ENCODE measurements around the gene SLC6A19.

The SLC6A19 gene

DNA sequence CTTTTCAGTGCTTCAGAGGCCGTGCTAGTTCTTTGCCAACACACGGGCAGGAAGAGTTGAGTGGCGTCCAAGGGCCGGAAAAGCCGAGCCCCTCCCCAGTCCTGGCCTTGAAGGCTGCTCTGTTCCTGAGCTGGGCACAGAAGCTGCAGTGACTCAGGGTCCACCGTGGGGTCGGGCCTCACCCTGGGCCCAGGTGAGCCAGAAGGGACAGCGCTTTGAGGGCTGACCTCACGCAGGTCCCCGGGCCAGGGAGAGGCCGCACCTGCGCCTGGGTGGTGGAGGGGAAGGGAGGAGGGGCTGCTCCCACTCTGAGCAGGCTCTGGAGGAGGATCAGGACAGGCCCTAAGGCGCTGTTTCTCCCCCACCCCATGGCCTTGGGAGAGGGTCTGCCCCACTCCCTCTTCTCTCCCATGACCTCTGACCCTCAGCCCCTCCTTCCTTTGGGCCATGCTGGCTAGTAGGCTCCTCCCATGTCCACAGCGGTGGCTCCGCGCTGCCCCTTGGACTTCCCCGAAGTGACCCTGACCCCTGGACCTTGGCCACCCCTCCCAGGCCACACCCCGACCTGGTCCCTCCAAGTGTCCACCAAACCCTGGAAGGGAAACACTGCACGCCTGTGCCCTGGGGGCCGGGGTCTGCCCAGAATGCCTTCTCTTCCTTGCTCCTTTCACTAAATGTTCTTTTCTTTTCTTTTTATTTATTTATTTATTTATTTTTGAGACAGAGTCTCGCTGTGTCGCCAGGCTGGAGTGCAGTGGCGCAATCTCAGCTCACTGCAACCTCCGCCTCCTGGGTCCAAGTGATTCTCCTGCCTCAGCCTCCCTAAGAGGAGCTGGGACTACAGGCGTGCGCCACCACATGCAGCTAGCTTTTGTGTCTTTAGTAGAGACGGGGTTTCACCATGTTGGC is 19.7 kb upstream of the SLC6A19 start:
- no peak for DNase-seq

DNA sequence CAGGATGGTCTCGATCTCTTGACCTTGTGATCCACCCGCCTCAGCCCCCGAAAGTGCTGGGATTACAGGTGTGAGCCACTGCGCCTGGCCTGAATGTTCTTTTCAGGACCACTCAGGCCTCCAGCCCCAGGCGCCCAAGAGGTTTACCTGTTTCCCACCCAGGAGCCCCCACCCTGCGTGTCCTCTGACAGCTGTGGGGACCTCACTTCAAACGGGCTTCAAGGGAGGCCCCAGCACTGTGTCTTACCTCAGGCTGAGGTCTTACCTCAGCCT is 19.1 kb upstream of the SLC6A19 start:
- no peak for DNase-seq

DNA sequence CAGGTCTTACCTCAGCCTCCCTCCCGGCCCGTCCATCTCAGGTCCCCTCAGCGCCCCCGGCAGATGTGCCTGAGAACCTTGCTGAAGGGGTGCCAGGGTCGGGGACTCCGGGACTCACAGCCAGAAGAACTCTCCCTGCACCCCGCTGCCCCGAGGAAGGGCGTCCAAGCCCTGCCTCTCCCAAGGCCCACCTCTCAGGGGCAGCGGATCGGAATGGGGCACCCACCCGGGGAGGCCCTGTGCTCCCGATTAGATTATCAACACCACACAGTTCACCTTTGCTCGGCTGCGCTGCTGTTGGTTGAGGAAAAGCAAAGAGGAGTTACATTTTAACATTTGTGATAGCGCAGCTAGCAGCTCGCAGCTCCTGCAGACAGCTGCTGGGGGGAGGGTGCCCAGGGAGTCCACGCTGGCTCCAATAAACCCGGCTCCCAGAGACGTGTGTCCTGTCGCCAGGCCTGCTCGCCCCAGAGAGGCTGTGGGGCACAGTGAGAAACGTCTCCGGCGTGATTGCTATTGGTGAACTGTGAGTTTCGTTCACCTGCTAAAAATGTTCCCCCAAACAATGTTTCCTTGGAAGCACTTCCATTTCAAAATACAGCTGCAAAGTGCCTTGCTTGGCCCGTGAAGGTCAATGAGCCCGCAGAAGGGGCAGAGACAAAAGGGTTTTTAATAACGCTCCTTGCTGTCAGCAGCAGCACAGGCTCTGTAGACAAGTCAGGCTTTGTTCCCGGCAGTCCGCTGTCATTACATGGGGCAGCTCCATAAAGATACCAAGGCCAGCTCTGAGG is 18.6 kb upstream of the SLC6A19 start:
- peak; percentile 80 for DNase-seq

DNA sequence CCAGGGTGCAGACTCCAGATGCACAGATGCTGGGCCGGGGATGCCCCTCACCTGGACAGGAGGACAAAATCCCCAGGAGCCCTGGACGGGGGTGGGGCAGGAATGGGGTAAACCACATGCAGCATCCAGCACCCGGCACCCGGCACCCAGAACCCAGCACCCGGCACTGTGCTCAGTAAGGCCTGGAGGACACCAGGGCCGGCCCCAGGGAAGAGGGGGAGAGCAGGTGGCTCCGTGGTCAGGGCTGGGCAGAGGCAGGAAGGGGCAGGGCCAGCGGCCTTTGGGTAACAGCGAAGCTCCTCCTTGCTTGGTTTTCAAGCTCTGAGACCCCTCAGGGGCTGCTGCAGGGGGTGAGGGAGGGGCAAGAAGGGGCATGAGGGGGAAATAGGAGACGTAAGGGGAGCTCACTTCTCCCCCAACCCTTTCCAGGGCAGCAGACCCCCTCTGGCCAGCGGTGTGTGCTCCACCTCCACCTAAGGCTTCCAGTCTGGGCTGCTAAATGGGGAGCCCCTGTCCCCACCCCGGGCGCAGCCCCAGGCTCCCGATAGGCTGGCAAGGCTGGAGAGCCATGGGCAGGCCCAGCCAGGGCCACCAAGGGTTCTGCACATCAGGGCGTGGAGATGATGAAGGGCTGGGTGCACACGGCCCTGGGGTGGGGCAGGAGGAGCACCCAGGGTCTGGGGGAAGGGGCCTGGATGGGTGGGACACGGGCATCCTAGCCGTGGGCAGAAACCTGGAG is 17.8 kb upstream of the SLC6A19 start:
- no peak for DNase-seq

DNA sequence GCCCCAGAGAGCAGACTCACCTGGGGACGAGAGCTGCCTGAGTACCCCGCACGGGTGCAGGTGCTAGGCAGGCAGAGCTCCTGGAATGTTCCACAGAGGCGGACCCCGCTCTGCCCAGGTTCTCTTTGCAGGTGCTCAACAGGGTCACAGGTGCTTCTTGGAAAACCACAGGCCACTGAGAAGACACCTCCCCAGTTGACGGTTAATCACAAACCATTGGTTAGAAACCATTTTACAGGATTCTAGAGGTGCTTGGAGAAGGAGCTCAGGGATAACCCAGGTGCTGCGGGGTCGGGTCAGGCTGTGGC is 17.3 kb upstream of the SLC6A19 start:
- no peak for DNase-seq

DNA sequence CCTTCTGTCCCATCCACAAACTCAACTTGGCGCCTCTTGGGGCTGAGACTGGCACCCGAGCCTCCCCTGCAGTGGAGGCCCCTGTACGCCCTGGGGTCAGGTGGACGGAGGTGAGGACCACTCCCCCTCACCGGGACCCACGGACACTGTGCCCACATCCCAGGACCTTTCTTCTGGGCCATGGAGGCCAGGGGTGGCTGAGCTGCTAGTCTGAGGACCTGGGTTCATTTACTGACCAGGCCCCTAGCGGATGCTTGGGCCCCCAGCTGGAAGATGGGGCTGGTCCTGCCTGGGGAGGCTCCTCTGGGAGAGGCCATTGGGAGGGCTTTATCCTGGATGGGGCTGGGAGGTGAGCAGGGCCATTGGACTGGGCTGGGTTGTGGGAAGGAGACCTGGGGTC is 16.9 kb upstream of the SLC6A19 start:
- DNase-seq = no peak

DNA sequence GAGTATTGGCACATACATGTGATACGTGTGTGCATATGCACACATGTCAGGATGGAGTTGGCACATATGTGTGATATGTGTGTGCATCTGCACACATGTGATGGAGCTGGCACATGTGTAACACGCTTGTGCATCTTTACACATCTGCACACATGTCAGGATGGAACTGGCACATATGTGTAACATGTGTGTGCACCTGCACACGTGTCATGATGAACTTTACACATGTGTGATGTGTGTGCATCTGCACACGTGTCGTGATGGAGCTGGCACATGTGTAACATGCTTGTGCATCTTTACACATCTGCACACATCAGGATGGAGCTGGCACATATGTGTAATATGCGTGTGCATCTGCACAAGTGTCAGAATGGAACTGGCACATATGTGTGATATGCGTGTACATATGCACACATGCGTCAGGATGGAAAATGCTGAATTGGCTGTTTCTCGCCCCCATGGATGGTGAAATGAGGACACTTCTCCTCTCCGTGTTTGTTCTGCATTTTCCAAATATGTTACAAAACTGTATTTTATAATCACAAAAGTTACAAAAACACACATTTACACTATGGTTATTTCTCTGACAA is 16.3 kb upstream of the SLC6A19 start:
- no peak for DNase-seq

DNA sequence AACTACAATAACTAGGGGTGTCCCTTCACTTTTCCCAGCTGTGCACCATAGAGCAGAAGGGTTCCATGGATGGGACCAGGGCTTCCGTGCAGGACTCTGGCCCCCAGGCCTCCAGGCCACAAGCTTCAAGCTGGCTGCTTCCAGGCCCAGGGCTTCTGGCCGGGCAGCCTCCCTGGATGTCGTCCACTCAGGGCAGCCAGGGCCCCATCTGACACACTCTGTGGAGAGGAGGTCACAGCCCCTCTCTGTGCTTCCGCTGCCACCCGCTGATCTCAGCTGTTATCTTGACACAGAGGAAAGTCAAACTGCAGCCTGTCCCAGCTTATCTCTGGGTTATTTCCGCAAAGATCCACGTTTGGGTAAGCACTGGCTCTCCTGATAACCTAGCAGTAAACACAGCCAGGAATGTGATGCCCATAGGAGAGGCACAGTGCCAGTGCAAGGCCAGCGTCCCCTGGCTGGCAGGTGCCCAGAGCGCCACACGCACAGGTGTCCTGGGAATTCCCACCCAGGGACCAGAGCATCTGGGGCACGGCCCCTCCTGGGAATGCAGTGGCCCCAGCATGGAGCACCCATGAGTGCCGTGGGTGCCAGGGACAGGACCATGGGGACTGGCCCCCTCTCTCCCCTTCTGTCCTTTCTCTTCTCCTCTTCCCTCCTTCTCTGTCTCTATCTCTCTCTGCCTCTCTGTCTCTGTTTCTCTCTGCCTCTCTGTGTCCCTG is 15.6 kb upstream of the SLC6A19 start:
- no peak for DNase-seq

DNA sequence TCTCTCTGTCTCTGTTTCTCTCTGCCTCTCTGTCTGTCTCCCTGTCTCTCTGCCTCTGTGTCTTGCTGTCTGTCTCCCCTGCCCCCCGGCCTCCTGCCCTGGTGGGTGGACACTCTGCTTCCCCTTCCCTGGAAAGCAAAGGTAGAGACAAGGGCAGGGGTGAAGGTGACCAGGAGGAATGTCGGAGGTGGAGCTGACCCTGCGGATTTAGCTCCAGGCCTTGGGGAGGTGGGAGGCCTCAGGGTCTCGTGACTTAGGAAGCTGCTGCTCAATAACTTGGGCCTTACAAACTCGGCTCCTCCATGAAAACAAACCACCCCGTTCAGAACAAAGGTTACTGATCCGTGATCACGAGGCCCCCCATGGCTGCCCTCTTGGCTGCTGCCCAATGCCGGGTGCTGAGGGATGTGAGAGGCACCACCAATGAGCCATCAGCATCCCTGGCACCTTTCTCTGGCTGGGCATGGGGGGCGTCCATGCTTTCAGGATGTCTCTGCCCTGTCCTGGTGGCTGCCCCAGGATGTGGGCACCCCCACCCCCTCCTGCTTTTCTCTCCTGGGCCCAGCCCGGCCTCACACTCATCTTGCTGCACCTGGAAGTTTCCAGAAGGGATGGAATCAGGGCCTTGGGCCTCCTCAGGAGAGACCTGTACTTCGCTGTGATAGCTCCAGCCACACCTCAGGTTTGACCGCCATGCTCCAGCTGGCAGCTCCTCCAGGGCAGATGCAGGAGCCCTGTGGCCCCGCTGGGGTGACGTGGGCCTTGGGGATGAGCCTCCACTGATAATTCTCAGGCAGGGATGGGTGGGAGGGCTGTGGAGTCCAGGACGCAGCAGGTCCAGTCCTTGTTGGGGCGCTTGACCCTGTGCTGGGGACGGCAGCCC is 14.8 kb upstream of the SLC6A19 start:
- DNase-seq = no peak

DNA sequence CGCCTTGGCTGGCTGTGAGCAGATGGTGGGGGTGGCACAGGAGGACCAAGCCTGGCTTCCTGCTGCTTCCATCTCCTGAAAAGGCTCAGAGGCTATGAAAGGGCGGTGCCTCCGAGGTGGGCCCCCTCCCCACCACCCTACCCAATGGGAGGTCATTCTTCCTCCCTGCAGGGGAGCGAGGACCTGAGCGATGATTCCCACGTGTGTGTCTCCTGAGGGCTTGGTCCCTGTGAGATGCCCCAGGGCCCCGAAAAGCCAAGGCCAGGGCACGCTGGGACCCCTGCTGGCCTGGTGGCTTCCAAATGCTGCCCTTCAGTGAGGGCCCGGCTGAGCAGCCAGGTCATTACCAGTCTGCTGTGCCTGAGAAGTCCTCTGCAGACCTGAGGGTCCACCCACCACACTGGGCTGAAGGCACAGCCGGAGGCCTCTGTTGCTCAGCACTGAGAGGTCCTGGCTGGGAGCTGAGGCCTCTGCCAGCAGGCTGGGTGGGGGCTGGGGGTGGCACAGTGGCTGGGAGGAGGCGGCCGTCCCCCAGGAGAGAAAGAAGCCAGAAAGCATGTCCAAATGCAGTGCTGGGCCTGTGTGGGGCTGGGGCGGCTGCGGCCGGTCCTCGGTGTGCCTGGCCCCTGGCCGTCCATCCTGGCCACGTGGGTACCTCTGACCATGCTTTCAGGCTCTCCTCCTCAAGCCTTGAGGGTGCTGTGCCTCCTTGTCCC is 14.0 kb upstream of the SLC6A19 start:
- DNase-seq = no peak

DNA sequence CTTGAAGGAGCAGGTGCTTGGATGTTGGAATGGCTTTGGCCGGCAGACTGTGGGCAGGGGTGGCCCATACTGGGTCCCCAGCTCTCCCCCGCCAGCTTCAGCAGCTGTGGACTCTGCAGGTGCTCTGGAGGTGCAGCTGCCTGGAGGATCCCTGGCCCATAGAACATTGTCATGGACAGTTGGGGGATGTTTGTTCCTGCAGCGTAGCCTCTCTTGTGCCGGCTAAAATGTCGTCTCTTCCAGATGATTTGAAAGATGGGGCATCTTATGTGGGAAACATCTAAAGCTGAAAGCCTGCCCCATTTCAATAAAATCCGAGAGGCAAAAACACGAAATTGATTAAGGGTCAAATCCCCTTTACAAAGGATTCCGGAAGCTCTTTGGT is 13.5 kb upstream of the SLC6A19 start:
- no peak for DNase-seq

DNA sequence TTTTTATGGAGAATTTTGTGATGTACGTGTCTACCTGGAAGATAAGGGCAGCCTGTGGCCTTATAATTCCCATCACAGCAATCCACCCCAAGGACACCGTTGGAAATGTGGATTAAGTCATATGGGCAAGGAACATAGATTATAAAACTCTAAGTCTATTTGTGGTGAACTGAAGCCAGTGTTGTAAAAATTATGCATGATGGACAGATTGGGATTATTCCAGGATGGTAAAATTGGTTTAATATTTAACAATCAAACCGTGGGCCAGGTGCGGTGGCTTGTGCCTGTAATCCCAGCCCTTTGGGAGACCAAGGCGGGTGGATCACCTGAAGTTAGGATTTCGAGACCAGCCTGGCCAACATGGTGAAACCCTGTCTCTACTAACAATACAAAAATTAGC is 12.9 kb upstream of the SLC6A19 start:
- no peak for DNase-seq

DNA sequence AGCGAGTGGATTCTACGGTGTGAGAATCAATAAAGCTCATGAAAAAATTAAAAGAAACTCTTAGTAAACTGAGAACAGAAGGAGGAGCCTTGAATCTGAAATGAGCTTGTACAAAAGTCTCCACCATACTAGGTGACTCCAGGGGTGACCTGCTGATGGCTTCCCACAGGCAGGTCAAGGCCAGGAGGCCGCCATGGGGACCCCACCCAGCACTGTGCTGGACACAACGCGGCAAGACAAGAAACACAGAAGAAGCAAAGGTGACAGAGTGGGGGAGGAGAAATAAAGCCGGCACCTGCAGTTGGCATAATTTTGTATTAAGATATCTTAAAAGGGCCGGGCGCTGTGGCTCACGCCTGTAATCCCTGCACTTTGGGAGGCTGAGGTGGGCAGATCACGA is 12.1 kb upstream of the SLC6A19 start:
- DNase-seq = no peak

DNA sequence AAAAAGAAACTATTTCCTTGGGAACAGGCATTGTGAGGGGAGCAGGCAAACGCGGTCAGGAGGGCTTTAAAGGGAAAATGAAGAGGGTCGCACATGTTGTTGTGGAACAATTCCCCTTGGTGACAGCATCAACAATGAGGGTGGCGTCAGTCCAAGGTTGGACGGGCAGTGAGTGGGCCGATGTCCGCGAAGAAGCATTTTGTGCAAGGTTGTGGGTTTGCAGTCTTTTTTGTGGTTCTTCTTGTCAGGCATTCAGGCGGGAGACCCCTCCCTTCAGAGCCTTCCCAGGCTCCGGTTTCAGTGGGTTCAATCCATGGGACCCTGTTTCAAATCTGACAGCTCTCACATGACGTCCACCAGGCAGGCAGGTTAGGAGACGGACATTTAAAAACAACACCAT is 11.1 kb upstream of the SLC6A19 start:
- DNase-seq = no peak

DNA sequence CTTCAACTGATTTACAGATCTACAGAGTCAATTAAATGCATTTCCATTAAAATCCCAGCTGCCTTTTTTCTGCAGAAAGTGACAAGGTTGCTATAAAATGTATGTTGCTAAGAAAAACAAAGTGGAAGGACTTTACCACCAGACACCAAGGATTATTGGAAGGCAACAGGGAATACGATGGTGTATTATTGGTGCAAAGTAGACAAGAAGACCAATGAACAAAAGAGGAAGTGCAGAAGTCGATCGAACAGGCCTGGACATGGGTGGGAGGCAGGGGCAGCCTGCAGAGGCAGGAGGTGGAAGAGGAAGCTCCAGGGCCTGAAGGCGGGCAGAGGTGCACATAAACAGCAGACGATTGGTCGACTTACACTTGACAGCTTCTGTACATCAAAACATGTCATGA is 10.6 kb upstream of the SLC6A19 start:
- no peak for DNase-seq

DNA sequence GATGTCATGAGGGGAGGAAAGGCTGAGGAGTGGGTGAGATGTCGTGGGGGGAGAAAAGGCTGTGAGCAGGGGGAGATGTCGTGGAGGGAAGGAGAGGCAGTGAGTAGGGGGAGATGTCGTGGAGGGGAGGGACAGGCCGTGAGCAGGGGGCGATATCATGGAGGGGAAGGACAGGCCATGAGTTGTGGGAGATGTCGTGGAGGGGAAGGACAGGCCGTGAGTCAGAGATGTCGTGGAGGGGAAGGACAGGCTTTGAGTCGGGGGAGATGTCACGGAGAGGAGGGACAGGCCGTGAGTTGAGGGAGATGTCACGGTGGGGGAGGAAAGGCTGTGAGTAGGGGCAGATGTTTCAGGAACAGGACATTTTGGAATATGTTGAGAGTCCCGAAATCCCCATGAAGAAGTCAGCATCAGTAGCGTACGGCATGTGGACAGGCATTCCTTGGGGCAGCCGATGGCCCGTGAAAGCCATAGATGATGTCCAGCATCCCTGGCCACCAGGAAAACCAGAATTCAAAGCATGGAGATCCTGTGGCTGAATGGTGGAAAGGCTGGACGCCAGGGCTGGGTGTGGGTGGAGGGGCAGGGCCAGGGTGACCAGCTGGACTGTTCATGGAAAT is 8.3 kb upstream of the SLC6A19 start:
- no peak for DNase-seq

DNA sequence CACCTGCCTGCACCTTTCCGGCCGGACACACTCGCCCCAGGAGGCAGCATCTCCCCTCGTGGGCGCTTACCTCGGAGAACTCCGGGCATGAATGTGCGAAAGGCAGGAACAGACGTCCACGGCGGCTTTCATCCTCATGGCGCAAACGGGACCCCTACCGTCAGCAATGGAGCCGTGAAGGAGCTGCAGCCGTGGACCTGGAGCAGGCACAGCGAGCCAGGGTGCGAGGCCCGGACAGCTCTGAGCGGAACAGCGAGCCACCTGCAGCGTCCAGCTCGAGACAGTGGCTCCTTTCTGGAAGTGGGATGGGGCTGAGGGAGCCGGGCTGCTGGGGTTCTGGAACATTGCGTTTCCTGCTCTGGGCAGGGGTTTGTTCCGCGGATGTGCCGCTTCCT is 7.8 kb upstream of the SLC6A19 start:
- DNase-seq = no peak

DNA sequence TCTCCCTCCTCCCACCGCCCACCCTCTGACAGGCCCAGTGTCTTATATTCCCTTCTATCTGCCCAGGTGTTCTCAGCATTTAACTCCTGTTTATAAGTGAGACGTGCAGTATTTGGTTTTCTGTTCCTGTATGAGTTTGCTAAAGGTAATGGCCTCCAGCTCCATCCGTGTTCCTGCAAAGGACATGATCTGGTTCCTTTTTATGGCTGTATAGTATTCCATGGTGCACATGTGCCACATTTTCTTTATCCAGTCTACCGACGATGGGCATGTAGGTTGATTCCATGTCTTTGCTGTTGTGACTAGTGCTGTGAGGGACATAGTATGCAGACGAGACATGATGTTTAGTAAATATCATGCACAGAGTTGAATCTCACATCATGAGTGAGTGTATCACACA is 7.0 kb upstream of the SLC6A19 start:
- DNase-seq = no peak

DNA sequence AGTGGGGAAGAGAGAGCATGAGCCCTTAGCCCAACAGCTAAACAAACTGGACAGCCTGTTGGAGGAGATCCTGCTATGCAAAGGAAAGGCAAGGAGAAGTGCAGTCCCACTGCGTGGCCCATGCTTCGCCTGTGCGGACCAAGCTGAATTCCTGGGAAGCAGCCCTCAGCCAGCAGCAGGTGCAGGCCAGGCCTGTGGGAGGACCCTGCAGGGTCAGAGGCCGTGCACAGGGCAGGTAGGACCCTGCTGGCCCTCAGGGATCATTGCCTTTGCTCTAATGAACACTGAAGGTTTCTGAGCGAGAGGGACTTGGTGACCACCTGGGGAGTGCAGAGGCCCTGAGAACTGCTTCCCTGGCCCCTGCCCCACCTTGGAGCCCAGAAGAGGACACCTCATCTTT is 6.0 kb upstream of the SLC6A19 start:
- DNase-seq = no peak

DNA sequence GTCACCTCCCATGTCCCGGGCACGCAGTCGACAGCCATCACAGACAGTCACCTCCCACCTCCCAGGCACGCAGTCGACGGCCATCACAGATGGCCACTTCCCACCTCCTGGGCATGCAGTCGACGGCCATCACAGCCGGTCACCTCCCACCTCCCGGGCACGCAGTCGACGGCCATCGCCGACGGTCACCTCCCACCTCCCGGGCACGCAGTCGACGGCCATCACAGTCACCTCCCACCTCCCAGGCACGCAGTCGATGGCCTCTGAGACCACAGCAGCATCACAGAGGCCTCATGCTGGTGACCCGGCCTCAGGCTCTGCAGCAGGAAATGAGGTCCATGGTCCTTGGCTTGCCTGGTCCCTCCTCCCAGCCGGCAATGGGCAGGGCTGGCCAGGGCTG is 5.5 kb upstream of the SLC6A19 start:
- DNase-seq = no peak

DNA sequence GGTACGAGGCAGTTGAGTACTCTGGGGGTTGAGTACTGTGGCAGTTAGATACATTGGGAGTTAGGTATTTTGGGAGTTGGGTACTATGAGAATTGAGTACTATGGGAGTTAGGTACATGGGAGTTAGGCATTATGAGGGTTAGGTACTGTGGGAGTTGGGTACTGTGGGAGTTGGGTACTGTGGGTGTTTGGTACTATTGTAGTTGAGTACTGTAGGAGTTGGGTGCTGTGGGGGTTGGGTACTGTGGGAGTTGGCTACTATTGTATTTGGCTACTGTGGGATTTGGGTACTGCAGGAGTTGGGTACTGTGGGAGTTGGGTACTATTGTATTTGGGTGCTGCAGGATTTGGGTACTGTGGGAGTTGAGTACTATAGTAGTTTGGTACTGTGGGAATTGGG is 4.8 kb upstream of the SLC6A19 start:
- no peak for DNase-seq

Measured in midbrain (tissue), 1 donor.